ENCODE measurements around the gene CISD1.

Gene CISD1

GRCh38 chr10:58241346-58241745 lies 27.6 kb upstream of the CISD1 start:
- TF ChIP-seq CTCF (IDR thresholded peaks at IDR 0.05) = no peak

DNA sequence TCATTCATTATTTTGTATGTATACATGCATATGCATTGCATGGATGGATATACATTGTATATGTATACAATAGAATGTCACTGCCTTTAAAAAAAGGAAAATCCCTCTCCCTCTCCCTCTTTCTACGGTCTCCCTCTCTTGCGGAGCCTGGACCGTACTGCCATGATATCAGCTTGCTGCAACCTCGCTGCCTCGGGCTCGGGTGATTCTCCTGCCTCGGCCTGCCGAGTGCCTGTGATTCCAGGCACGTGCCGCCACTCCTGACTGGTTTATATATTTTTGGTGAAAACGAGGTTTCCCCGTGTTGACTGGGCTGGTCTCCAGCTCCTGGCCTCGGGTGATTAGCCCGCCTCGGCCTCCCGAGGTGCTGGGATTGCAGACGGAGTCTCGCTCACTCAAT lies 25.7 kb upstream of the CISD1 start:
- TF ChIP-seq CTCF (IDR thresholded peaks at IDR 0.05) = no peak

- TF ChIP-seq CTCF (IDR thresholded peaks at IDR 0.05) = no peak
Observed at GRCh38 chr10:58253184-58253583, 15.8 kb upstream of the CISD1 start.

DNA sequence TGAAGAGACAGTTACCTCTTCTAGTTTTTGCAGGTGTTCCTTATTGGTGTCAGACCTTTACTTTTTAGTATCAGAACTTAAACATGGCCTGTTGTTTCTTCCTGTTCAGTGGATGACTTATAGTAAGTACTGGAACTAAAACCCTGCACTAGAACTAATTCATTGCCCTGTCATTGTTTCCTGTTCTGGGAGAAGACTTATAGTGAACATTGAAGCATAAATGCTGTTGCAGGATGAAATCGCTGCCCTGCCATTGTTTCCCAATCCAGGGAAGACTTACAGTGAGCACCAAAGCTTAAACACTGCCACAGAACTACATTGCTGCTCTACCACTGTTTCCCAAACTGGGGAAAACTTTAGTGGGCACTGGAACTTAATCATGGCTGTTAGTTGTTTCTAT lies 14.3 kb upstream of the CISD1 start:
- TF ChIP-seq CTCF (IDR thresholded peaks at IDR 0.05) = no peak

GRCh38 chr10:58258977-58259692 lies 9.8 kb upstream of the CISD1 start:
- TF ChIP-seq CTCF (IDR thresholded peaks at IDR 0.05) = no peak

- no peak for TF ChIP-seq CTCF (IDR thresholded peaks at IDR 0.05)
Observed at GRCh38 chr10:58260334-58260733, 8.6 kb upstream of the CISD1 start.

- no peak for TF ChIP-seq CTCF (IDR thresholded peaks at IDR 0.05)
Observed at GRCh38 chr10:58262766-58263165, 6.2 kb upstream of the CISD1 start.

DNA sequence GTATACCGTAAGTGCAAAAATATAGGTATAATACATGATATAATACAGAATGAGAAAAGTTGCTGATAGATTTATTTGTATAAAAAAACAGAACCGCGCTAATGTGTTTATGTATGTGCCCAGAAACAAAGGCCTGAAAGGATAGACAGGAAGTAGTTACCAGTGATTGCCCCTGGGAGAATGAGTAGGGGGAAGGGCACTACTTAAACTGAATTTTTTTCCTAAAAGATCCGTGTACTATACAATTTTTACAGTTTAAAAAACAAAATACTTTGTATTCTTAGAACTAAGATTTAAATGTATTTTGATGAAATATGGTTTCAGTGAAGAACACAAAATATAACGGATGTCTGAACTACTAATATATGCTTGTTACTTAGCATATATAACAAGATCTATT lies 4.2 kb upstream of the CISD1 start:
- TF ChIP-seq CTCF (IDR thresholded peaks at IDR 0.05) = no peak

Measured in LNCAP (cell line).